Mesenteric fat pad (tissue), 1 donor: ENCODE measurements around the gene IGFL4. TPM values are rescaled to one million over a fixed set of nuclear protein-coding genes. Genes with fewer than 3 reads are reported as not detected.

Source experiments
- DNase-seq: peaks from one replicate; pipeline ENCODE4 v3.0.0-alpha.2; 2020; ENCODE audit warnings: low spot score
- total RNA-seq: library from RNA; stranded (reverse); fragmentation: NEBNext Ultra II Directional; extraction: Animal tissue kit (Norgen Biotek cat#: 25700); gene quantifications from one replicate; pipeline ENCODE4 v1.2.1, GENCODE V29; 2021
- donor health status: DM: yes; HTN: yes; CAD: no.

Gene IGFL4
- total RNA-seq, 1 donor from 2014 or later, result not detected

DNA sequence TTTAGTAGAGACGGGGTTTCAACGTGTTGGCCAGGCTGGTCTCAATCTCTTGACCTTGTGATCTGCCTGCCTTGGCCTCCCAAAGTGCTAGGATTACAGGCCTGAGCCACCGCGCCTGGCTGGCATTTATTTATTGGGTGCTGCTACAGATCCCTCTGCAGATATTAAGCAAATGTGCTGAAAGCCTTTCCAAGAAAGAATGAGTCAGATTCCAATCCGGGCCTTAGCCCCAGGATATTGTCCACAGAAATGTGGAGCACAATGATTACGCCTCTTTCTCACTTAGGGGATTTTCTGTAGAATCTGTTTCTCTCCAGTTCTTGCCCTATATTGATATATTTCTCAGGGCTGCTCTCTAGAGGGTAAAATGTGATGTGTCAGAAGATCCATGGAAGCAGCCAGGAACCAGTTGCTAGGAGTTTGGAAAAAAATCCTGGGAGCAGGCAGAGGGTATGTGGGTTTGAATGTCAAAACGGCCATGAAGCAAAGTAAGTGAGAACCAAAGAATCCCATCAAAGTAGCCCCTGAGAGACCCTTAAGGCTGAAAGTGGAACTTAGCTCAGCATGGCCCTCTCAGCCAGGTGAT is 24.8 kb upstream of the IGFL4 start:
- no peak for DNase-seq

GRCh38 chr19:46063201-46063600 is 22.4 kb upstream of the IGFL4 start:
- no peak for DNase-seq

- no peak for DNase-seq
Observed at GRCh38 chr19:46060012-46060411, 19.2 kb upstream of the IGFL4 start.

- no peak for DNase-seq
Observed at GRCh38 chr19:46058778-46059177, 18.0 kb upstream of the IGFL4 start.

DNA sequence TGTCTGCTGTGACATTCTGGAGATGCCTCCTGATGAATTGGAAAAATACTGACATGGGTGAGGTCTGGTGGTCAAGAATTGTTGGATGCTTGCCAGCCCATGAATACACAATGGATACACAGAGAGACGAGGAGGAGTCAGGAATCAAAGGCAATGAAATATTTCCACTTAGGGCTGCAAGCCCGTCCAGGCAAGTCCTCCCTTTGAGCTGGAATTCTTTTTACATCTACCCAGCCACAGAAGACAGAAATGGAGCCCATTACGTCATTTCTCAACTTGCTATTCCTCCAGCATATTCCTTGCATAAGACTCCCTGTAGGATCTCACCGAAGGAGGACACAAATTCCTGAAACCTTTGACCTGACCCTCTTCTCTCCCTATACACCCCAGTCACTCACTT is 15.7 kb upstream of the IGFL4 start:
- DNase-seq, result no peak

GRCh38 chr19:46052896-46053295 is 12.1 kb upstream of the IGFL4 start:
- no peak for DNase-seq

DNA sequence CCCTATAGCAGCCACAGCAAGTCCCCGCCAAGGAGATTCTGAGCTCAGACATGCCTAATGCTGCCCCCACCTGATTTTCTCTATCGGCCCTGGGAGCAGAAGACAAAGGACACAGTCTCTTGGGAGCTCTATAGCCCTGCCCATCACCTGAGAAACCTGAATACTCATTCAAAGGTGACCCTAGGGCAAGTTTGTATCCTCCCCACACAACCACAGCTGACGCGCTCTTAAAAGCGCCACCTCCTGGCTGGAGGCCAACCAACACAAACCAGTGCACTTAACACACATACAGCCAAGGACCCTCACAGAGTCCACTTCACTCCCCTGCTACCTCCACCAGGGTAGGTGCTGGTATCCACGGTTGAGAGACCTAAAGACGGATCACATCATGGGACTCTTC is 8.8 kb upstream of the IGFL4 start:
- no peak for DNase-seq

DNA sequence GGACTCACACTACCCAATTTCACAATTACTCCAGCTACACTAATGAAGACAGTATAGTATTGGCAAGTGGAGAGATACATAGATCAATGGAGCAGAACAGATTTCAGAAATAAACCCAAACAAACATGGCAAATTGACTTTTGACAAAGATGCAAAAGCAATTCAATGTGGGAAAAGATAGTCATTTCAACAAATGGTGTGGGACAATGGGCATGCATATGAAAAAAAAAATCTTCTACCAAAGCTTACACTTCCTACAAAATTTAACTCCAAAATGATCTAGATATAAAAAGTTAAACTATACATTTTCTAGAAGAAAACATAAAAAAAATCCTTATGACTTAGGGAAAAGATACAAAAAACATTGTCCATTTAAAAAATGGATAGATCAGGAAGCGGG is 2.7 kb upstream of the IGFL4 start:
- DNase-seq, result no peak

GRCh38 chr19:46042252-46042883 is 1.6 kb upstream of the IGFL4 start:
- no peak for DNase-seq

DNA sequence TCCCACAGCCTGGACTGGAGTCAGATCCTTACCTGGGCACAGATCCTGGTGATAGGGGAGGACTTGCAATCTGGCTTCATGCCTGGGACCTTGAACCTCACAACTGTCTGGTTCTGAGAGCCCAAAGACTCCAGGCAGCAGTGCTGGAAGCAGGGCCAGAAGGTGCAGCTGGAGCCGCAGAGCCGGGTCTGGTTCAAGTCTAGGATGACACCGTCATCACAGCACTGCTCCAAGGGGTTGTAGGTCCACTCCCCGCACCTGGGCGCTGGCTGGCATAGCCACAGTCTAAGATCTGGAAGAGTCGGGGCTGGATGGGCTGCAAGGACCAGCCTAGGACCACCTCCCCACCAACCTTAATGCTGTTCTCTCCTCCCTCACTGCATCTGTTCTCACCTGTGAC is 677 bp downstream of the IGFL4 start:
- no peak for DNase-seq

DNA sequence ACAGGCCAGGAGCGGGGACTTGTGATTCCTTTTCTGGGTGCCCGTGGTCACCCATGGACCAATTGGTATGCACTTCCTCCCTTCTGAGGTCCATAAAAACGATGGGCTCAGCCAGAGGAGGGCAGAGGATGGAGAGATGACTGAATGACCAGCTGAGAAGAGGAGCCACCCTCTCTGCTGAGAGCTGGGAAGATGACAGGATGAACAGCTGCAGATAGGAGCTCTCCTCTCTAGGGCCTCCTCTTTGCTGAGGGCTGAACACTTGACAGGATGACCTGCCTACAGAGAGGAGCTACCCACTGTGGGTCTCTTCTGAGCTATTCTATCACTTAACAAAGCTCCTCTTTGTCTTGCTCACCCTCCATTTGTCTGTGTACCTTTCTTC is 4.1 kb downstream of the IGFL4 start:
- no peak for DNase-seq

GRCh38 chr19:46035986-46036743 is 4.6 kb downstream of the IGFL4 start:
- no peak for DNase-seq

DNA sequence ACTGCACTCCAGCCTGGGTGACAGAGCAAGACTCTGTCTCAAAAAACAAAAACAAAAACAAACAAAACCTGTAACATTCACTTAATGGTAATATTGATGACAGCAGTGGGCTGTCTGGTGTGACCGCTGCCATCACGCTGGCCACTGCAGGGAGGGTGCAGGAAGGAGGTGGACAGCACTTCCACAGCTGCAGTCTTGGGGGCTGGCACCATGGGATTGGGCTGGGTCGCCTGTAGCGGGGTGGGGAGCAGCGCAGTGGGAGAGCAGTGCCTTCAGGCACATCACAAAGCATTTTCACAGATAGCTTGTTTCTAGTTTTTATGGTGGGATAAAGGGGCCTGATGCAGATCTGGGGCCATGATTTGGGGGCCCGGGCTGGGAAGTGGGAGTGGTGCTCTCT is 5.3 kb downstream of the IGFL4 start:
- DNase-seq, result no peak

DNA sequence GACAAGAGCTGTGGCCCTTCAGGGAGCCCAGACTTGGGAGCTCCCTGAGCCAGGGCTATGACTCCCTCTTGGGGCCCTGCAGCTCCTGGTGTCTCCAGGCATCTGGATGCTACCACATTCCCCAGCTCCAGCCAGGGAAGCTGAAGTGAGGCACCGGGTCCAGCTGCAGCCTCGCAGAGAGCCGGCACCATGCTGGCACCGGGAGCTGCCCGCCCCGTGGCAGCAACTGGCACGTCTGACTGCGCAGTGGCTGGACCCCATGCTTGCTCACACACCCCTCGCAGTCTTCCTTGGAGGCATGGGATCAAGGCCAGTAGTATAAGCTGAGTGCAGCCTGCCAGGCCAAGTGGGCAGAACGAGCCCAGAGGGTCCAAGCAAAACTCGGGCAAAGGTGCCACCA is 7.4 kb downstream of the IGFL4 start:
- peak; percentile 59 for DNase-seq

DNA sequence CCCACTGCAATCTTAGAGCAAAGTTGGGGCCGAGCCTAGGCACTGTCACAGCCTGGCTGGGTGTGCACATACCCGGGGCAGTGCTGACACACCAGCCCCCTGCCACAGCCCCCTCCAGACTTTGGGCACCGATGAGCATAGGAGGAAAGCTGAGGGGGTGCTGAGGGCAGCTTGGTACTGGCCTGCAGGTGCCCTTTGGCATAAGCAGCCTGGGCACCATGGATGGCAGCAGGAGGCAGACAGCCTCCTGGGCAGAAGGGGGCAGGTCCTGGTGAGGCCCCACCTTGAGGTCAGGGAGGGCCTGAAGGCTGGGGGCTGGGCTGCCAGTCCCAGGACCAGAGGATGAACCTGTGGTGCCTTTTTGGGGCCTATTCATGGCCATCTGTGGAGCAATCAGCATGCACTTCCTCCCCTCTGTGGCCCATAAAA is 8.2 kb downstream of the IGFL4 start:
- DNase-seq, result peak; percentile 51

DNA sequence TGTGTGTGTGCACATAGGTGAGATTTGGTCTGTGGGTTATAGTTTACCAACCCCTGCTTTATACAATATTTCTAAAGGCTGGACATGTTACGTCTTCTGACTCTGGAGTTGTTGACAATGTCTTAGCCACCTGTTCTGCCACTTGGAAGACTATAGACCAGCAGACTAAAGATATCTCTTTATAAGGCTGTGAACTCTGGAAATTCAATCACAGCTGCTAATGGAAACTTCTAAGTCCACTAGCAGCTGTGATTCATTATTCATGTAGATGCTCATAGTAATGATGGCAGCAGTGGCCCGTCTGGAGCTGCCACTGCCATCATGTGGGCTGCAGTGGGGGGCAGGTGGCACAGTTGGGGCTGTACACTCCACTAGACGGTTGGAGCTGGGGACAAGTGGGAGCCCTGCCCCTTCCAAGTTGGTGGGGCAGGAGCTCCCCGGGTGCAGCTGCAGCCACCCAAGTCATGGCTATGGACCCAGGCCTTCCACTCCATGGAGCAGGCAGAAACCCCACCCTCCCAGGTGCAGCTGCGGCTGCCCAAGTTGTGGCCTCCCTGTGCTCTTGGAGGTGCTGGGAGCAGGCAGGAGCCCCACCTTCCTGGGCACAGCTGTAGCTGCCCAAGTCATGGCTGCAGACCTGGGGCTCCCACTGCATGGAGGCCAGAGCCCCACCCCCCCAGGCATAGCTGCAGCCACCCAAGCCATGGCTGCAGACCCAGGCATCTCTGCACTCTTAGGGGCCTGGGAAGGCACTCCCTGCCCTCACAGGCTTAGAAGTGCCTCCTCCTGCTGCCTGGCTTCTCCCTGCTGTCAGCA is 8.8 kb downstream of the IGFL4 start:
- DNase-seq, result peak; percentile 69

DNA sequence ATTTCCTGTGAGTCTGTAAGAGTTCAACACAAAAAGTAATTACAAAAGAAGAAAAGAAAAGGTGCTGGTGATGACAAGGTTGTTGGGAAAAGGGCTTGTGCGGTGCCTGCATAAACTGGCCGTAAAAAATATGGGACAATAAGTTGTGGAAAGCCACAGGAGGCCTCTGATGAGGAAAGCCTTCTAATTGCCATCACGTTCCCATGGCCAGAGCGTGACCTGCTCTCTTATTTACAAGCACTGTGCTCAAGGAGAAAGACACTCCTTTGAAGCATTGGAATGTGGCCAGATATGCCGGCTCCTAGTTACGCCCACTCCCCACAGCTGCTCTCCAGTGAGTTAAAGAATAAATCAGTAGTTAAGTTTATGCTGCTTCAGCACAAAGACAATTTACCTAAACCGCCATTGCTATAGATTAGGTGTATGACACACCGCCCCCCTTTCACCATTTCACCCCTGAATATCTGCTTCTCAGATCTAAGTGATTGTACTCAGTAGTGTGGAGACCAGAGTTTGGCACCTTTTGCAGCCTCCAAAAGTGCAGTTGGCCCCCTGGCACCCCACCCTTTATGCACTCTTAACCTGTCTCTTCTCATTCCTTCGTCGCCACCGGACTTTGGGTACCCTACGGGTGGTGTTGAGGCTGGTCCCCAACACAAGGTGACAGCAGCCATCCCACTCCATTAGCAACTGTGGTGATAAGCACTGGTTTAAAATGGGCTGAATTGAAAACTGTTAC is 9.8 kb downstream of the IGFL4 start:
- DNase-seq, result peak; percentile 33

GRCh38 chr19:46025835-46026234 is 15.0 kb downstream of the IGFL4 start:
- DNase-seq, result no peak

DNA sequence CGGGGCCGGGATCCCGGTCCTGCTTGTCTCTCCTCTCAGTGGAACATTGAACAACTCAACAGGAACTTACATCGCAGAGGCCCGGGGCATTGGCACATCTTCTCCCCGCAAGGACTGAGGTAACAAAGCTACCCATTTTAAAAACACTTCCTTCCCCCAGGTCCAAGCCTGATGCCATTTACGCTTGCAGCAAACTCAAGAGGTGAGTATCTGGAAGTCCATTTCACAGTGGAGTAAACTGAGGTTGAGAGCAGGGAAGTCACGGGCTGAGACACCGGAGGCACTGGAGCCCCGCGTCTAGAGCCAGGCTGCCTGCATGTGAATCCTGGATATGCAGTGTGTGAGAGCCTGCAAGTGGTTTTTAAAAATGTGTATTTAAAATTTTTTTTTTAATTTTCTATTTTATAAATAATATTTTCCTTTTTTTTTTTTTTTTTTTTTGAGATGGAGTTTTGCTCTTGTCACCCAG is 17.5 kb downstream of the IGFL4 start:
- DNase-seq, result no peak

- DNase-seq, result peak; percentile 88
Observed at GRCh38 chr19:46022431-46023310, 18.1 kb downstream of the IGFL4 start, which contains the start of gene PGLYRP1. Gene PGLYRP1 (minus strand): TSS chr19:46023053. CDS start chr19:46023021, 32 bp downstream.
